CD4-positive, alpha-beta T cell treated with Interleukin-2 at 100 ng/mL for 4 hours (primary cell): ENCODE data around the gene OR51A2.
"Not testable (repeated sequence)": the region's sequence is repeated elsewhere in the genome, so short reads cannot be mapped to it uniquely, and the experiment has no call there.

Experiments
- DNase-seq: peaks from one replicate; pipeline ENCODE4 v3.0.0-alpha.2; 2020; ENCODE audit warnings: low spot score

Gene OR51A2, protein sequence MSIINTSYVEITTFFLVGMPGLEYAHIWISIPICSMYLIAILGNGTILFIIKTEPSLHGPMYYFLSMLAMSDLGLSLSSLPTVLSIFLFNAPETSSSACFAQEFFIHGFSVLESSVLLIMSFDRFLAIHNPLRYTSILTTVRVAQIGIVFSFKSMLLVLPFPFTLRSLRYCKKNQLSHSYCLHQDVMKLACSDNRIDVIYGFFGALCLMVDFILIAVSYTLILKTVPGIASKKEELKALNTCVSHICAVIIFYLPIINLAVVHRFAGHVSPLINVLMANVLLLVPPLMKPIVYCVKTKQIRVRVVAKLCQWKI

DNA sequence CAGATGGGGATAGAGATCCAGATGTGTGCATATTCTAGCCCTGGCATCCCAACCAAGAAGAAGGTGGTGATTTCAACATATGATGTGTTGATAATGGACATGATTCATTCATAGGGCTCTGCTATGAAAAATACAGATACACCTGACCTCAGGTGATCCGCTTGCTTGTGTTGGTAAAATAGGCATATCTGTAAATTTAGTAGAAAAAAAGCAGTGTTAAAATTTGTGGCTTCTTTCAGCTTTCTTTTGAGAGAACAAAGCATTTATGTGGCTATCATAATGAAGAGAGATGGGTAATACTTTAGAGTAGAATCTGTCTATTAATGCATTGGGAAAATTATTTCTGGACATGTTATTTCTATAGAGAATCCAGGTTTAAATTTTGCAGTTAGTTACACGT is at the start of gene OR51A2:
Gene OR51A2 (minus strand): TSS at position 101 of the 400 bp plus-strand sequence. CDS start 0 bp downstream, at position 101.
- DNase-seq = not testable (repeated sequence)

DNA sequence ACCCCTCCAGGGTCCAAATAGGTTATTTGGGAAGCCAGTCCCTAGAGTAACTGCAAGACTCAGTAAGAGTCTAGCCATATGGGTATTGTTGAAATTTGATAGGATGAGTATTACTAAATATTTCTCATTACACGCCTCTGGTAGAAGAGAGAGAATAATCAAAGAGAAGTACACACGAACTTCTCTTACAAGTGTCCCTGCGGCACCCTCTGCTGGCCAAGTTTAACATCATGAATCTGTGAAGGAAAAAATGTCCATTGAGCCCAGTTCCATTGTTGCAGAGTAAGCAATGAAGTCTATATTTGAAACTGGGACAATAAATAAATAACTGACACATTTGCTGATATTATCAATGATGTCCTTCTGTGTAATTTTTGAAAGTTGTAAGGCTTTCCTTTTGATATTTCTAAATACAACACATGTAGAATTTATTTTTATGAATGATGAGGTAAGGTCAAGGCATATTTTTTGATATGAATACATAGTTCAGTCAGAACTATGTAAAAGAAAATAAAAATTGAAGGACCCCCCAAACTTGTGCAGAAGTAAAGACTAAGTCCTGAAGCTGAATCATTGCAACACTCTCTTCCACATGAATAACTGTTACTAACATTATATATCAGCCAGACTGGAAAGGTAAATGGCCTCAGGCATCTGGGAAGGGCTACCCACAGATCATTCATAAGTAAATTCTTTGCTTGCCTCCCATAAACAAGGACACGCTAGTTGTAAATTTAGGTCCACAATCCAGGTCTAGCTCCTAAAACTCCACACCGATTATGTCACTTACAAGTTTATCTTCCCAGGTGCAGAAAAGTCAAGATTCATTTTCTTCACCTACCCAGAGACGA is 49.1 kb upstream of the OR51A2 start:
- DNase-seq = peak; percentile 2

DNA sequence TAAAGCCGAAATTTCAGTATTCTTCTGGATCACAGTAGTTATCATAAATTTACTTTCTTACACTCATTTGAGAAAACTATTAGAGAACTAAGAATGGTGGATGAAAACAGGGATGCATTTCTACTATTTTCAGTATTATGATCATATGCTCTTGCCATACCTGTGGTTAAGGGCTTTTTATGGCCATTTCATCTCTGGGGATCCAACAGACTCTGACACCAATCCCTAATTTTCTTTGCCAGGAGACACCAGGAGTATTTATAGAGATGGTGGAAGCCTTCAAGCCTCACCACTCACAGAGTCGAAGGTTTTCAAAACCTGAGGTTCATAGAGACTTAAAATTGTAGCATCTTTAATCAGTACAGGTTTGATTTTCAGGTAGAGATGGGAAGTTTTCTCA is 39.0 kb upstream of the OR51A2 start, which contains the start of gene OR51L1:
Gene OR51L1 (plus strand): TSS at position 301 of the 400 bp plus-strand sequence. CDS start 4,132 bp downstream, outside the sequence.
- DNase-seq = no peak

DNA sequence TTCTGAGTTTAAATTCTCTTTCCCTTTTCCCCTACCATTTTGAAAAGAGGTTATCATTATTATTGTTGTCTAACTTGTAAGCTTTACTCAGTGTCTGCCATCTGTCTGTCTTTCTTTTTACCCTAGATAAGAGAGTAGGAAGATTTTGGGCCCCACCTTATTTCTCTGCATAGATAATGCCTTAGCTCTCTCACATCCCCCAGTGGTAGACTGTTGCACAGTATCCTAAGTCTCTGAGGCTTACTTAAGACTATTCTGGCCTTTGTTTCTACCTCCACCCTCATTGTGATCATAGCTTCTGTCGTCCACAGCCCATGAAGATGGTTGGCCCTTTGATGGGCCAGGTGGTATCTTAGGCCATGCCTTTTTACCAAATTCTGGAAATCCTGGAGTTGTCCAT is 35.5 kb upstream of the OR51A2 start:
- DNase-seq = no peak

DNA sequence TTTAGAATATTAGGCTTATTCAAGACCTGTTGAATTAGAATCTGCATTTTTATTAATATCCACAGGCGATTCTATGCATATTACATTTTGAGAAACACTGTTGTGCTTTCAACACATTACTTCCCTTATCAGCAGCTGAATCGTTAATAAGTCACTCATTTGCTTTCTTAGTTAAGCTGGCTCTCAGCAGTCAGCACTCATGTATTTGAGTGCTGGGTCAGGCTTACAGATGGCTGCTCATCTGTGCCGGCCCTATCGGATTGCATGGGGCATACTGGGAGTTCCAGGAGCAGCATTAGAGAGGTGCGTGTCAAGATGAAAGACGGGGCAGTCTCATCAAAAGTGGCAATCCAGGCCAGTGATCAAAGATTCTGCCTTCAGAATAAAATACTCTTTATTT is 28.3 kb upstream of the OR51A2 start:
- DNase-seq = no peak

DNA sequence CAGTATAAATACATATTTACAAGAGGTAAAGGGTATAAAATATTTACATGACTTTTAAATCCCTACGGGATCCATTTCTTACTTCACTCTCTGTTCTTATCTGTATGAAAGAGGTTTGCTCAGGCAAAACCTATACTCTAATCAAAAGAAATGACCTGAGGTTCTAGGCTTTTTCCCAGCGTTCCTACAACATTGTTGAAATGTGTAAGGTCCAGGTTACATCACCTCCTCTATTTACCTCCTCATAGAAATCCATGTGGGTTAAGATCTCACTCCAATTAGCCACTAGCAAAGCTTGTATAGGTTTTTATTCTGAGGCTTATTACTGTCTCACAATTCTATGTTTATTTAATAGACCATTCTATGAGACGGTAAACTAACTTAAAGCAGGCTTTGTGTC is 27.2 kb upstream of the OR51A2 start:
- no peak for DNase-seq

DNA sequence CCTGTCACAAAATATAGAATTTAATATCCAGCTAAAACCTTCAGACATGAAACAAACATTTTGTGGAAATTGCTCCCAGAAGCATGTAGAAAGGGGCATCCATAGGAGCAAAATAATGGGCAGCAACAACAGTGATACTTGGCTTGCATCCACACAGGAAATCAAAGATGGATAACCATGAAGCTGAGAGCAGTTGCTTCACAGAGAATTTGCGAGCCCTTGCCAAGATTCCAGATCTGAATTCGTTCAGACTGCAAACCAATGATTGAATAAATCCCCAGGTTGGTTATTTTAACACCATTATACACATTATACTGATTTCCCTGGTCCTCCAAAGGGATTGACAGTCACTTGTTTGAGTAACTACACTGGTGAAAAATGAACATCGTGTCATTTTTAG is 23.5 kb upstream of the OR51A2 start:
- no peak for DNase-seq

DNA sequence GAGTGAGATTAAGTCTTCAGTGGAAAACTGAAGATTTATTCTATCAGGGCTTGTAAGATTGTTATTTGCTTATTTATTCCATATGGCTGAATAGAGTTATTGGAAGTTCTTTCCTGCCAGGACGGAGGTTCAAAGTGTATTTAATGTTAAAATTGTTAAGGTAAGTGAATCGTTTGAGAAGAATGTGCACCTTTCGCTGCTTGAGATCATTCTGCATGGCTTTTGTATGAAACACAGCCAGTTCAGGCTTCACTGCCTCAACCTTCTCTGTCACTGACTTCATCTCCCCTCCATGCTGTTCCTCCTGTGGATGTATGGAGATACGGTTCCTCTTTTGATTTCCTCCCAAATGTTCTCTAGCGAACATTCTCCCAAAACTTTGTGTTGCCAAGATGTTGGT is 19.9 kb upstream of the OR51A2 start:
- no peak for DNase-seq

DNA sequence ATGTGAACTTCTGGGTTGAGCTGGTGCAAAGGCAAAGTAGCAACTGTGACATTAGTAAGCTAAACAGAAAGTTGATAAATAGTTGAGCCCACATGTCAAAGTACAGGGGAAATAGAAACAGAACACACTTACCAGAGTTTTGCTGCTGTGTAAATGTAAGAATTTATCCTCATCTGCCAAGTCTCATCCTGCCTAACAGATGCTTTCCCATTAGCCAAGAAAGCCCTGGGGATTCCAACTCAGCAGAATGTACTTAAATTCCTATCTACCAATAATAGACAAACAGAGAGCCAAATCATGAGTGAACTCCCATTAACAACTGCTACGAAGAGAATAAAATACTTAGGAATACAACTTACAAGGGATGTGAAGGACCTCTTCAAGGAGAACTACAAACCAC is 7.3 kb upstream of the OR51A2 start:
- DNase-seq = no peak

DNA sequence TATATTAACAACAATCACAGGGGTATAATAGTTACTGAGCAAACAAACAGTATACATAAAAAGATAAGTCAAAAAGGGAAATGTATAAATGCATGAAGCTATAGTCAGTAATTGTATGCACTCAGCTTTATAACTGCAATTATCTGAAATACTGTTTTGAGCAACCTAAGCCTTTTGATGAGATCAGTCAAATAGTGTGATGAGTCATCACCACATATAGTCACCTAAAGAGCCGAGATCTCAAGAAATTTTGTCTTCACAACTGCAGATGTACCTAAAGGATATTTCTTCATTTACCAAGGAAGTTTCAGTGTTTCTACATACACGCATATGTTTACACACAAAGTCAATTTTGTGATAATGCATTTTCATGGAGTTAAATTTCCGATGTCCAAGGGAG is 5.4 kb upstream of the OR51A2 start:
- no peak for DNase-seq

DNA sequence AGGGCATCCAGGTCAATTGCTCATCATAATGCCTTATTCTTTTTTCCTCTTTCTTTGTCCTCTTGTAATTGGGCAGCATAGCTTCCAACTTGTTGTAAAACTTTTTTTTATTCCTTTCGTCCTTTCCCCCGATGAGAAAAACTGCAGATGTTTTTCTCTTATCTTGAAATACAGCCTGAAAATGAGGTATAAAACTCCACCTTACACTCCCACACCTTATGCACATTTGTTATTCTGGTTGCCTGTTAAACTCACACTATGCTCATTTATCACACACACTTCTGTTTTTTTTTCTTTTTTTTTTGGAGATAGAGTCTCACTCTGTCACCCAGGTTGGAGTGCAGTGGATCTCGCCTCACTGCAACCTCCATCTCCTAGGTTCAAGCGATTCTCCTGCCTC is 1.9 kb upstream of the OR51A2 start:
- no peak for DNase-seq

DNA sequence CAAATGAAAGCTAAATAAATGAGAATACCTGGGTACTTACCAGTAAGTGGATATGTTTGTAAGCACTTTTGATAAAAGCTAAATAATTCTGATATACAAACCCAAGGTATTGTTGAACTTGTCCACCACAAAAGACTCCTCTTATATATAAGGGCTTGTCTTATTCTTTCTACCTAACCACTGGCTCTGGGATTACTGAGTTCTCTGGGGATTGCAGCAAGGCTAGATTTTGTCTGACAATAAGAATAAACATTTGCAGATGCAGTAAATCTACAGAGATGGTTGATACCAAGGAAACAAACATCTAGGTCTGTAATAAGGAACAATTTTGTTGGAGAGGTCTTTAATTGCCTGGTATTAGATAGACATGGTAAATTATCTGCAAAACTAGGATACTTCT is 8.0 kb downstream of the OR51A2 start, which contains the start of gene OR51A4:
Gene OR51A4 (minus strand): TSS at position 101 of the 400 bp plus-strand sequence. CDS start 505 bp downstream, outside the sequence.
- DNase-seq = no peak

DNA sequence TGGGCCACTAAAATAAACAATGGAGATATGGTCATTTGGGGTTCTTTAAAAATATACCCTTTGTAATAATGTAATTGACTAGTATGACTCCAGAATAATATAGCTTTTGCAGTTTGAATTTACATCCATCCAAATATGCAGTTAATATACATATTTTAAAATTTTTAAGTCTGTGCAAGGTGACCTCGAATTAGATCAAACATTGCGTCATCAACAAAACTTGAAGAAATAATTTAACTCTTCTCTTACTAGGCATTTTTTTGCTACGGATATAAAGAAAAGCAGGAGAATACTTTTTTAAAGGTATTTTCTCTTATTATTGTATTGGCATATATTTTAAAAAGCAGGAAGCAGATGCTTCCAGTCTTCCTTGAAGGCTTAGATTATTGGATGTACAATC is 18.8 kb downstream of the OR51A2 start:
- DNase-seq = no peak

DNA sequence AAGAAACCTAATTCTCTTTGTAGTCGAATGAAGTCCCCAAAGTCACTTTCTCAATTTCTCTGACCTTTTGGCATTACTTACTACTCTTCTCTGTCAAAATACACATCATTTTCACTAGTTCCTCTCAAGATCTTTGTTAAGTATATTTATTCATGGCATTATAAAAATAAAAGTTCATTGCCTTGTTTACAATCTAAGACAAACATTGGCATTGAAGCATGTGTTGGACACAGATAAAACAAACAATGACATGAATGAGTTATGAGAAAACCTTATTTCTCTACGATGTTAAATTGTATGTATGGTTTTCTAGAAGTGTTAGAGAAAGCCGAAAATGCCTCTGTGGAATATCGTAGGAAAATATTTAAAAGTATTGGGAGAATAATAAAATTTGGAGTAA is 22.8 kb downstream of the OR51A2 start:
- DNase-seq = no peak

DNA sequence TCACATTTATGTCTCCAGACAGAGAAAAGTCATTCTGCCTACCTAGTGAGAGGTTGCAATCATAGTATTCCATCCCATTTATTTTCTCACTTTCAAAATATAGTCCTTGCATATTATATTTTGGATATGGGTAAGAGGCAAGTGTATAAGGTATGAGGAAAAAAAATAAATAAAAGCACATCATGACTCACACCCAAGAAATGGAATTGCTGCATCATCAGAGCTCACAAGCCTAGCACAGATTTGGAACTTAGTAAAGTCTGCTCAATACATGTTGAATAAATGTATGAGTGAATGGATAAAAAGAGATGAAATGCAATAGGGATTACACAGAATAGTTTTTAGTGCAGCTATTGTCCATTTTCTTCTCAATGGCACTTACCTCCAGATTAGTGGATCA is 28.9 kb downstream of the OR51A2 start:
- no peak for DNase-seq

DNA sequence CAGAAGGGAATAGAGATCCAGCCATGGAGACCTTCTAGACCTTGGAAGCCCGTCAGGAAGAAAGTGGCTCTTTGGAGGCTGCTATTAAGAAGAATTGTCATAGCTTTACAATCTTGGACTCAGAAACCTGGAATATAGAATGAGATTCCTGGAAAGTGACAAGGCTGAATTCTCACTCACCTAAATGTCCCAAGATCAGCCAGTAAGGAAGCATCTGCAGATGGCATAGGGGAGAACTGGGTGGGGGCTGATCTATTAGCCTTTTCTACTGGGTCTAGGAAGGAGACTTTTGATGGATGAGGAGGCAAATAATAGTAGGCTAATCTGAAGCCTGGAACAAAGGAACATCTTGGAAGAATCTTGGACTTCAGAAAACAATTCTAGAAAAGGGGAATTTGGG is 31.3 kb downstream of the OR51A2 start, which contains the start of gene OR51G1:
Gene OR51G1 (minus strand): TSS at position 101 of the 400 bp plus-strand sequence. CDS start 0 bp downstream, at position 101.
- DNase-seq = no peak

DNA sequence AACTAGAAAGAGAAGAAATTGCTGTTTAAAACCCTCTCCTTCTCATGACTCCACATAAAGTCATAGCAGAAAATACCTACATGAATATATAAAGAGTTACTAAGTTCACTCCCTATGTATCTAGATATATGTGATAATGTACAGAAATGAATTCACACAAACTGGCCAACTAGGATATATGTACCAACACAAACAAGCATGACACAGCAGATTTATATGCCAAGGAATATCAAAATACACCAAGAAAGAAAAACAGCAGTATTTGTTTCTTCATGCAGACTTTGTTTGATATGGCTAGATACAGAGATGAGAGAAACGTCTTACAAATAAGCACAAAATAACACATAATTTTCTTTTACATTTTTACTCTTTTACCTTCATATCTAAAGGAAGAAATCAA is 33.2 kb downstream of the OR51A2 start:
- DNase-seq = no peak

DNA sequence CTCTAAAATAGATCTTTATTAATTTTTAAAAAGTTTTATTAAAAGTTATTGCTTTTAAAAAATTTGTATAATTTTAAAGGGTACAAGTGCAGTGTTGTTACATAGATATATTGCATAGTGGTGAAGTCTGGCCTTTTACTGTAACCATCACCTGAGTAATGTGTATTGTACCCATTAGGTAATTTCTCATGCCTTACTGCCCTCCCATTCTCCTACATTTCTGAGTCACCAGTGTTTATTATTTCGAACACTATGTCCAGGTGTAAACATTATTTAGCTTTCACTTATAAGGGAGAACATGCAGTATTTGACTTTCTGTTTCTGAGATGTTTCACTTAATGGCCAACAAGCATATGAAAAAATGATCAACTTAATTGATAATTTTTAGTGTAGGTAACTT is 33.7 kb downstream of the OR51A2 start:
- no peak for DNase-seq

DNA sequence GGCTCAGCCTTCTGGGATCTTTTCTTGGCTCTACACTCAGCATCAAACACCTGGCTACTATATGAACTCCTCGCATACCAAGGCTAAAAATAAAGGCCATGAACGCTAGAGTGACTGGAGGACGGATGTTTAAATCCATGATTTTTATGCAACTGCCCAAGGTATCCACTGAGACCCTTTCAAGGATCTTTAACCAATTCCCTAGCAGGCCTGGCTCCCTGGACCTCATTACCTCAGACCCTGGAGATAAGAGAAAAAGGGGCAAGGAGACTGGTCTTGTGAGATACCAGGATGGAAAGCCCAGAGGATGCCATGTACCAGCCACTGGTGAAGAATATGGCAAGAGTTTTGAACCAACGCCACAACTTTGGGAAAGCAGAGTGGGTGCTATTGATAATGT is 36.3 kb downstream of the OR51A2 start, which contains the start of gene OR51G2:
Gene OR51G2 (minus strand): TSS at position 101 of the 400 bp plus-strand sequence. CDS start 3,687 bp downstream, outside the sequence.
- DNase-seq = no peak

DNA sequence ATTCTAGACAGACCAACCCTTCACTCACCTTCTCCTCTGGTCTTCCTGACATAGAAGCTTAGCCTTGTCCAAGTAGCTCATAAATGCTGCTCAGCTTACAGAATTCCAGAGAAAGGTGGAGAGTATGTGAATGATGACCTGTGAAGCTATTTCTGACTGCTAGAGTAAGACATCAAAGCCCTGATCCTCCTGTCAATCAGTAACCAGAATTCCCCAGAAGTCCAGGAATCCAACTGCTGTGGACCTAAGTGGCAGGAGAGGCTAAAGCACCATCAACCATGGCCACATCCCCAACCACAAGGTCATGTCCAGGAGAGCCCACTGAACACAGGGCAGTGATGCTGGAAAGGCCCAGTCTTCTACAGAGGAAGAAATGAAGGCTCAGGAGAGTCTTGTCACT is 38.9 kb downstream of the OR51A2 start:
- no peak for DNase-seq
